WI38 (cell line): ENCODE measurements around the gene ZFYVE28.

Experiments
- H3K4me3 ChIP-seq: 2 replicates; pipeline ENCODE4 v1.5.1; 2011; ENCODE audit warnings: low read depth, mild to moderate bottlenecking, control low read depth, low read length
- TF ChIP-seq, protein P1 (sequence below): IDR thresholded peaks from 2 replicates; pipeline ENCODE4 v1.5.1; 2012; ENCODE audit warnings: low read depth, mild to moderate bottlenecking, control low read depth, low read length

Gene ZFYVE28

DNA sequence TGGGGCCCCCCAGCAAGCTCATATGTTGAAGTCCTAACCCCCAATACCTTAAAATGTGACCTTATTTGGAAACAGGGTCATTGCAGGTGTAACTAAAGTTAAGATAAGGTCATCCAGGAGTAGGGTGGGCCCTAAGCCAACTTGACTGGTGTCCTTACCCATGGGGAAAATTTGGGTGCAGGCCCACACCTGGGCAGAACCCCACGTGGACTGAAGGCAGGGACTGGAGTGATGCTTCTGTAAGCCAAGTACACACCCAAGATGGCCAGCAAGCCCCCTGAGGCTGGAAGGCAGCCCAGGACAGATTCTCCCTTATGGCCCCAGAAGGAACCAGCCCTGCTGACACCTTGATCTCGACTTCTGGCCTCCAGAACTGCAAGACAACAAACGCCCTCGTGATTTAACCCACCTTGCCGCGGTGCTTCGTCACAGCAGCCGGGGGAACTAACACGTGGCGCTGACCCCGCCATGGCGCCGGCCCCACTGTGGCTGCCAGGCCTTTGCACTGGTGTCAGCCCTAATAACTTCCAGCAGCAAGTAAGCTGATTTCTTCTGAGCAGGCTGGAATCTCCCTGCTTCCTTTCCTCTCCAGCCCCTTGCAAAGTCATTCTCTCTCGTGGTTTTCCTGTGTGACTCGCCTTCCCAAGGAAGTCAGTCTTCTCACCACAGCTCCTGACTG lies 133.4 kb downstream of the ZFYVE28 start:
- no peak overlapping the region for H3K4me3 ChIP-seq
- TF ChIP-seq, protein P1, sequence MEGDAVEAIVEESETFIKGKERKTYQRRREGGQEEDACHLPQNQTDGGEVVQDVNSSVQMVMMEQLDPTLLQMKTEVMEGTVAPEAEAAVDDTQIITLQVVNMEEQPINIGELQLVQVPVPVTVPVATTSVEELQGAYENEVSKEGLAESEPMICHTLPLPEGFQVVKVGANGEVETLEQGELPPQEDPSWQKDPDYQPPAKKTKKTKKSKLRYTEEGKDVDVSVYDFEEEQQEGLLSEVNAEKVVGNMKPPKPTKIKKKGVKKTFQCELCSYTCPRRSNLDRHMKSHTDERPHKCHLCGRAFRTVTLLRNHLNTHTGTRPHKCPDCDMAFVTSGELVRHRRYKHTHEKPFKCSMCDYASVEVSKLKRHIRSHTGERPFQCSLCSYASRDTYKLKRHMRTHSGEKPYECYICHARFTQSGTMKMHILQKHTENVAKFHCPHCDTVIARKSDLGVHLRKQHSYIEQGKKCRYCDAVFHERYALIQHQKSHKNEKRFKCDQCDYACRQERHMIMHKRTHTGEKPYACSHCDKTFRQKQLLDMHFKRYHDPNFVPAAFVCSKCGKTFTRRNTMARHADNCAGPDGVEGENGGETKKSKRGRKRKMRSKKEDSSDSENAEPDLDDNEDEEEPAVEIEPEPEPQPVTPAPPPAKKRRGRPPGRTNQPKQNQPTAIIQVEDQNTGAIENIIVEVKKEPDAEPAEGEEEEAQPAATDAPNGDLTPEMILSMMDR = no peak

- TF ChIP-seq, protein P1 = no peak
- H3K4me3 ChIP-seq = no peak overlapping the region
These were observed 134.1 kb downstream of the ZFYVE28 start for GRCh38 chr4:2284161-2284933.

GRCh38 chr4:2283199-2283711 lies 135.2 kb downstream of the ZFYVE28 start:
- no peak overlapping the region for H3K4me3 ChIP-seq
- TF ChIP-seq, protein P1 = no peak

GRCh38 chr4:2281575-2282343 lies 136.7 kb downstream of the ZFYVE28 start:
- no peak overlapping the region for H3K4me3 ChIP-seq
- TF ChIP-seq, protein P1 = no peak

- TF ChIP-seq, protein P1 = no peak
These were observed 137.7 kb downstream of the ZFYVE28 start for GRCh38 chr4:2280531-2281300.

GRCh38 chr4:2277956-2278355 lies 140.5 kb downstream of the ZFYVE28 start:
- H3K4me3 ChIP-seq = no peak overlapping the region
- TF ChIP-seq, protein P1 = no peak

More at GRCh38 chr4:2280531-2281300, 137.7 kb downstream of the ZFYVE28 start:
- H3K4me3 ChIP-seq = no peak overlapping the region
